K562 treated with DMSO at 1 percent for 12 hours (cell line): ENCODE results near the gene SEPTIN10. TPM values are rescaled to one million over a fixed set of nuclear protein-coding genes. Genes with fewer than 3 reads are reported as not detected.

ENCODE experiments used
- total RNA-seq: library from RNA; unstranded; fragments of 300-600 nt; gene quantifications from 2 replicates; pipeline ENCODE4 v1.2.3, GENCODE V29; 2022; ENCODE audit not compliant: insufficient read depth

SEPTIN10 gene
- not detected in 2 replicates for total RNA-seq

GRCh38 chr2:109613922-109614714 lies at the start of gene SEPTIN10, which contains the start of gene SOWAHC:
SEPTIN10 (minus strand) TSS chr2:109613966; CDS start chr2:109613827, 139 bp downstream.
SOWAHC (plus strand) TSS chr2:109614364; CDS start chr2:109614490, 126 bp downstream.

Other genes starting within 250 kb of the SEPTIN10 start
- not detected in 2 replicates for gene SOWAHC, start 398 bp upstream of the SEPTIN10 start, total RNA-seq
- not detected in 2 replicates for gene RGPD5, start 180.3 kb upstream of the SEPTIN10 start, total RNA-seq